ENCODE results near the gene CIT.
A peak's percentile ranks its signal among the peaks of the same experiment; 100 is the strongest.

Gene CIT

GRCh38 chr12:119644930-119645329 is 232.2 kb downstream of the CIT start:
- TF ChIP-seq CTCF (IDR thresholded peaks at IDR 0.05; ENCODE audit: borderline replicate concordance, insufficient read depth, low read depth, low read length): no peak
- H3K4me3 ChIP-seq (ENCODE audit: low read depth, low read length): no peak overlapping the region

- H3K4me3 ChIP-seq (ENCODE audit: low read depth, low read length): no peak overlapping the region
- peak; percentile 30; the same call in 1 of the 2 replicates for TF ChIP-seq CTCF (IDR thresholded peaks at IDR 0.05; ENCODE audit: borderline replicate concordance, insufficient read depth, low read depth, low read length)
Observed at GRCh38 chr12:119642986-119643385, 234.1 kb downstream of the CIT start.

Data from GM12875 (cell line).